ENCODE data around the gene AMZ2. TPM values are rescaled to one million over a fixed set of nuclear protein-coding genes. Genes with fewer than 3 reads are reported as not detected.

The AMZ2 gene
- polyA plus RNA-seq, 1 of the 3 experiments (the other 2 are of a cell fraction), result 95.9 TPM

DNA sequence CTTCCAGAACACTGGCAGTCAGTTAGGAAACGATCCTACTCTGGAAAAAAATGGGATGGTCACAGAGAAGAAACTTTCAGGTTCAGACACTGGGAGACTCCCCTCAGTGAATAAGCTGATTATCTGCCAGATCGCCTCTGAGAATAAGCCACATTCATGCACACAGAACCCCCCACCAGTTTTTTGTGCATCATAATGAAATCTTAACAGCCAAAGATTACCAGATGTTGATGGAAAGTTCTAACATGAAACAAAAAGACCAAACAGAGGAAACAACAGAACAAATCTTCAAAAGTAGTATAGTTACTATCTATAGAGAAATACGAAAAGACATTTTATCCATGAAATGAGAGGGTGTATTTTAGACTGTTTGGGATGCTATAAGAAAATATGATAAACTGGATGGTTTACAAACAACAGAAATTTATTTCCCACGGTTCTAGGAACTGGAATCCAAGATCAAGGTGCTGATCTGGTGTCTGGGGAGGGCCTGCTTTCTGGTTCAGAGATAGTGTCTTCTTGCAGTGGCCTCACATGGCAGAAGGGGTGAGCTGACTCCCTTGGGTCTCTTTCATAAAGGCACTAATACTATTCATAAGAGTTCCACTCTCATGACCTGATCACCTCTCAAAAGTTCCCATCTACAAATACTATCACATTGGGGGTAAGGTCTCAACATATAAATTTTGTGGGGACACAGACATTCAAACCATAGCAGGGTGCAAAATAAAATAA is 8.0 kb upstream of the AMZ2 start:
- Histone ChIP-seq H3K4me1 (ENCODE audit: control insufficient read depth in 1 of 2, insufficient read depth in 2 of 2, low read depth in 1 of 2, low read length in 1 of 2) (peaks cover 0 to 2% of the 10 kb centered on the region in 2 experiments; a peak in 1 of 4 replicates), H3K27ac (ENCODE audit: low read depth in 2 of 2, low read length in 1 of 2) (no peak overlapping the region), H3K79me2 (ENCODE audit: insufficient read depth) (no peaks in the 10 kb centered on the region), H2AFZ (ENCODE audit: low read depth) (no peak overlapping the region), H3K36me3 (replicated peaks in 1 of 2; ENCODE audit: control insufficient read depth in 1 of 2, insufficient read depth in 2 of 2, low read length in 1 of 2) (no peaks in the 10 kb centered on the region), H3K4me3 (ENCODE audit: low read depth in 2 of 2, low read length in 1 of 2) (no peak overlapping the region), H3F3A (replicated peaks; ENCODE audit: insufficient read depth) (peaks cover 4% of the 10 kb centered on the region), H3K9ac (no peak overlapping the region), H3K4me2 (no peak overlapping the region), H3K27me3 (ENCODE audit: insufficient read depth) (no peaks in the 10 kb centered on the region), H3K9me2 (no peaks in the 10 kb centered on the region), H3K9me3 (no peaks in the 10 kb centered on the region), H4K20me1 (ENCODE audit: insufficient read depth) (no peaks in the 10 kb centered on the region)
- no peak for DNase-seq
- CTCF ChIA-PET, result interaction anchor here (0.6 kb wide), 1 partner anchor 26 kb away, joined by 3 read pairs; no protein-coding TSS in a partner anchor
- TF ChIP-seq MEF2A (IDR thresholded peaks at IDR 0.05; ENCODE audit: borderline replicate concordance, low read depth) (no peak), RXRA (IDR thresholded peaks at IDR 0.05; ENCODE audit: borderline replicate concordance, low read depth) (no peak), SMC3 (IDR thresholded peaks at IDR 0.05; ENCODE audit: low read depth, low read length) (no peak), TAF1 (IDR thresholded peaks at IDR 0.05; ENCODE audit: borderline replicate concordance, low read depth, low read length) (no peak), JUND (IDR thresholded peaks at IDR 0.05) (no peak), RAD21 (IDR thresholded peaks at IDR 0.05; ENCODE audit: low read length) (no peak), FOSL2 (IDR thresholded peaks at IDR 0.05; ENCODE audit: borderline replicate concordance, low read depth) (no peak), TEAD4 (IDR thresholded peaks at IDR 0.05; ENCODE audit: borderline replicate concordance, insufficient read depth) (no peak), GATA2 (CRISPR knock-in tag; IDR thresholded peaks at IDR 0.05) (no peak), EZH2phosphoT487 (IDR thresholded peaks at IDR 0.05; ENCODE audit: borderline replicate concordance, low read depth) (no peak), NFIC (IDR thresholded peaks at IDR 0.05; ENCODE audit: borderline replicate concordance) (no peak), MXI1 (IDR thresholded peaks at IDR 0.05; ENCODE audit: low read depth, low read length) (no peak)
- TF ChIP-seq, protein P1, sequence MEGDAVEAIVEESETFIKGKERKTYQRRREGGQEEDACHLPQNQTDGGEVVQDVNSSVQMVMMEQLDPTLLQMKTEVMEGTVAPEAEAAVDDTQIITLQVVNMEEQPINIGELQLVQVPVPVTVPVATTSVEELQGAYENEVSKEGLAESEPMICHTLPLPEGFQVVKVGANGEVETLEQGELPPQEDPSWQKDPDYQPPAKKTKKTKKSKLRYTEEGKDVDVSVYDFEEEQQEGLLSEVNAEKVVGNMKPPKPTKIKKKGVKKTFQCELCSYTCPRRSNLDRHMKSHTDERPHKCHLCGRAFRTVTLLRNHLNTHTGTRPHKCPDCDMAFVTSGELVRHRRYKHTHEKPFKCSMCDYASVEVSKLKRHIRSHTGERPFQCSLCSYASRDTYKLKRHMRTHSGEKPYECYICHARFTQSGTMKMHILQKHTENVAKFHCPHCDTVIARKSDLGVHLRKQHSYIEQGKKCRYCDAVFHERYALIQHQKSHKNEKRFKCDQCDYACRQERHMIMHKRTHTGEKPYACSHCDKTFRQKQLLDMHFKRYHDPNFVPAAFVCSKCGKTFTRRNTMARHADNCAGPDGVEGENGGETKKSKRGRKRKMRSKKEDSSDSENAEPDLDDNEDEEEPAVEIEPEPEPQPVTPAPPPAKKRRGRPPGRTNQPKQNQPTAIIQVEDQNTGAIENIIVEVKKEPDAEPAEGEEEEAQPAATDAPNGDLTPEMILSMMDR (IDR thresholded peaks at IDR 0.05), result no peak
- TF ChIP-seq, protein P2, sequence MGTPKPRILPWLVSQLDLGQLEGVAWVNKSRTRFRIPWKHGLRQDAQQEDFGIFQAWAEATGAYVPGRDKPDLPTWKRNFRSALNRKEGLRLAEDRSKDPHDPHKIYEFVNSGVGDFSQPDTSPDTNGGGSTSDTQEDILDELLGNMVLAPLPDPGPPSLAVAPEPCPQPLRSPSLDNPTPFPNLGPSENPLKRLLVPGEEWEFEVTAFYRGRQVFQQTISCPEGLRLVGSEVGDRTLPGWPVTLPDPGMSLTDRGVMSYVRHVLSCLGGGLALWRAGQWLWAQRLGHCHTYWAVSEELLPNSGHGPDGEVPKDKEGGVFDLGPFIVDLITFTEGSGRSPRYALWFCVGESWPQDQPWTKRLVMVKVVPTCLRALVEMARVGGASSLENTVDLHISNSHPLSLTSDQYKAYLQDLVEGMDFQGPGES (IDR thresholded peaks at IDR 0.05; ENCODE audit: low read depth, low read length), result no peak
- TF ChIP-seq, protein P3, sequence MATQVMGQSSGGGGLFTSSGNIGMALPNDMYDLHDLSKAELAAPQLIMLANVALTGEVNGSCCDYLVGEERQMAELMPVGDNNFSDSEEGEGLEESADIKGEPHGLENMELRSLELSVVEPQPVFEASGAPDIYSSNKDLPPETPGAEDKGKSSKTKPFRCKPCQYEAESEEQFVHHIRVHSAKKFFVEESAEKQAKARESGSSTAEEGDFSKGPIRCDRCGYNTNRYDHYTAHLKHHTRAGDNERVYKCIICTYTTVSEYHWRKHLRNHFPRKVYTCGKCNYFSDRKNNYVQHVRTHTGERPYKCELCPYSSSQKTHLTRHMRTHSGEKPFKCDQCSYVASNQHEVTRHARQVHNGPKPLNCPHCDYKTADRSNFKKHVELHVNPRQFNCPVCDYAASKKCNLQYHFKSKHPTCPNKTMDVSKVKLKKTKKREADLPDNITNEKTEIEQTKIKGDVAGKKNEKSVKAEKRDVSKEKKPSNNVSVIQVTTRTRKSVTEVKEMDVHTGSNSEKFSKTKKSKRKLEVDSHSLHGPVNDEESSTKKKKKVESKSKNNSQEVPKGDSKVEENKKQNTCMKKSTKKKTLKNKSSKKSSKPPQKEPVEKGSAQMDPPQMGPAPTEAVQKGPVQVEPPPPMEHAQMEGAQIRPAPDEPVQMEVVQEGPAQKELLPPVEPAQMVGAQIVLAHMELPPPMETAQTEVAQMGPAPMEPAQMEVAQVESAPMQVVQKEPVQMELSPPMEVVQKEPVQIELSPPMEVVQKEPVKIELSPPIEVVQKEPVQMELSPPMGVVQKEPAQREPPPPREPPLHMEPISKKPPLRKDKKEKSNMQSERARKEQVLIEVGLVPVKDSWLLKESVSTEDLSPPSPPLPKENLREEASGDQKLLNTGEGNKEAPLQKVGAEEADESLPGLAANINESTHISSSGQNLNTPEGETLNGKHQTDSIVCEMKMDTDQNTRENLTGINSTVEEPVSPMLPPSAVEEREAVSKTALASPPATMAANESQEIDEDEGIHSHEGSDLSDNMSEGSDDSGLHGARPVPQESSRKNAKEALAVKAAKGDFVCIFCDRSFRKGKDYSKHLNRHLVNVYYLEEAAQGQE (IDR thresholded peaks at IDR 0.05; ENCODE audit: low read depth, low read length), result no peak
- TF ChIP-seq, protein P4, sequence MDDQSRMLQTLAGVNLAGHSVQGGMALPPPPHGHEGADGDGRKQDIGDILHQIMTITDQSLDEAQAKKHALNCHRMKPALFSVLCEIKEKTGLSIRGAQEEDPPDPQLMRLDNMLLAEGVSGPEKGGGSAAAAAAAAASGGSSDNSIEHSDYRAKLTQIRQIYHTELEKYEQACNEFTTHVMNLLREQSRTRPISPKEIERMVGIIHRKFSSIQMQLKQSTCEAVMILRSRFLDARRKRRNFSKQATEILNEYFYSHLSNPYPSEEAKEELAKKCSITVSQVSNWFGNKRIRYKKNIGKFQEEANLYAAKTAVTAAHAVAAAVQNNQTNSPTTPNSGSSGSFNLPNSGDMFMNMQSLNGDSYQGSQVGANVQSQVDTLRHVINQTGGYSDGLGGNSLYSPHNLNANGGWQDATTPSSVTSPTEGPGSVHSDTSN (IDR thresholded peaks at IDR 0.05), result no peak
- TF ChIP-seq, protein P5, sequence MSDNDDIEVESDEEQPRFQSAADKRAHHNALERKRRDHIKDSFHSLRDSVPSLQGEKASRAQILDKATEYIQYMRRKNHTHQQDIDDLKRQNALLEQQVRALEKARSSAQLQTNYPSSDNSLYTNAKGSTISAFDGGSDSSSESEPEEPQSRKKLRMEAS (IDR thresholded peaks at IDR 0.05; ENCODE audit: low read depth), result no peak
- POLR2A ChIA-PET, result no interaction called here
- 67% methylated on average over 4 of the region's 4 CpGs for WGBS (ENCODE audit: low lambda C conversion rate)

Measured in SK-N-SH (cell line).